B cell (primary cell): Measurements from ENCODE around the gene CORO1C. TPM values are rescaled to one million over a fixed set of nuclear protein-coding genes. Genes with fewer than 3 reads are reported as not detected.
A peak's percentile ranks its signal among the peaks of the same experiment; 100 is the strongest.

ENCODE experiments used
- ATAC-seq: fragments of 200-7000 bp; cut with Tn5 transposase; one replicate; pipeline ENCODE4 v1.10.0; 2021; ENCODE audit warnings: low read depth, mild to moderate bottlenecking, moderate number of reproducible peaks, moderate library complexity
- CTCF ChIA-PET: fragments of 350-600 bp; sonication (Branson Sonifier 250); formaldehyde crosslinking; loops from one replicate; lab custom pipeline; 2021; ENCODE audit warnings: antibody characterized with exemption, inconsistent platforms; lab: Charles Lee
- POLR2A ChIA-PET: fragments of 350-600 bp; sonication (Branson Sonifier 250); formaldehyde crosslinking; loops from one replicate; lab custom pipeline; 2021; ENCODE audit warnings: antibody characterized with exemption; lab: Charles Lee
- DNase-seq: peaks from one replicate; pipeline ENCODE4 v3.0.0; 2013
- H2AFZ ChIP-seq: 2 replicates; pipeline ENCODE4 v1.6.1; 2012; ENCODE audit warnings: mild to moderate bottlenecking, low read depth, low read length; ENCODE audit not compliant: insufficient read depth, poor library complexity, severe bottlenecking
- H3K27ac ChIP-seq, 2 donors: 1 replicate in 1 of 2; 2 replicates in 1 of 2; pipeline ENCODE4 v1.5.1; 2012 to 2013; ENCODE audit warnings: low read length in 2 of 2, mild to moderate bottlenecking in 2 of 2, moderate library complexity in 1 of 2
- H3K27me3 ChIP-seq, 4 experiments: fragments of 200-600 bp in 1 of 4; sonication (generic) in 1 of 4; replicated peaks in 1 of 4; 1 replicate in 2 of 4; 2 replicates in 2 of 4; pipeline versions ENCODE4 v1.6.1 to v1.7.0; 2013 to 2016; ENCODE audit warnings: low read length in 3 of 4, mild to moderate bottlenecking in 2 of 4, mixed read lengths in 1 of 4, moderate library complexity in 1 of 4; ENCODE audit not compliant: insufficient read depth in 4 of 4, control insufficient read depth in 3 of 4; ENCODE audit errors: control extremely low read depth in 1 of 4
- H3K36me3 ChIP-seq, 2 experiments: replicated peaks in 1 of 2; 1 replicate in 1 of 2; 2 replicates in 1 of 2; pipeline versions ENCODE4 v1.6.1 to v1.7.1; 2013; ENCODE audit warnings: low read length in 1 of 2; ENCODE audit not compliant: insufficient read depth in 2 of 2, control insufficient read depth in 1 of 2; ENCODE audit errors: control extremely low read depth in 1 of 2, extremely low read depth in 1 of 2
- H3K4me1 ChIP-seq, 2 donors: fragments of 200-600 bp in 1 of 2; sonication (generic) in 1 of 2; 1 replicate in 1 of 2; 2 replicates in 1 of 2; pipeline versions ENCODE4 v1.5.1 to v1.6.1; 2013 to 2017; ENCODE audit warnings: low read length in 2 of 2; ENCODE audit not compliant: control insufficient read depth in 2 of 2, insufficient read depth in 2 of 2
- H3K4me2 ChIP-seq: replicated peaks from 2 replicates; pipeline ENCODE3; 2012; ENCODE audit warnings: mild to moderate bottlenecking, low read depth, low read length; ENCODE audit not compliant: poor library complexity, severe bottlenecking
- H3K4me3 ChIP-seq, 5 experiments: fragments of 200-600 bp in 1 of 5; sonication (generic) in 1 of 5; 1 replicate in 3 of 5; 2 replicates in 2 of 5; pipeline versions ENCODE4 v1.5.1 to v1.7.0; 2011 to 2016; ENCODE audit warnings: low read length in 4 of 5, mild to moderate bottlenecking in 4 of 5, low read depth in 2 of 5, control low read depth in 1 of 5, moderate library complexity in 1 of 5; ENCODE audit not compliant: insufficient read depth in 1 of 5; ENCODE audit errors: control extremely low read depth in 1 of 5, extremely low read depth in 1 of 5
- H3K79me2 ChIP-seq: fragments of 200-600 bp; sonication (generic); one replicate; pipeline ENCODE4 v1.6.0; 2016; ENCODE audit warnings: low read length; ENCODE audit not compliant: control insufficient read depth, insufficient read depth
- H3K9ac ChIP-seq: fragments of 200-600 bp; sonication (generic); 2 replicates; pipeline ENCODE4 v1.6.1; 2017; ENCODE audit warnings: mild to moderate bottlenecking, low read length, moderate library complexity
- H3K9me3 ChIP-seq, 3 donors: one replicate each; pipeline versions ENCODE4 v1.6.1 to v1.7.1; 2013; ENCODE audit warnings: low read length in 2 of 3; ENCODE audit not compliant: control insufficient read depth in 2 of 3, insufficient read depth in 1 of 3; ENCODE audit errors: control extremely low read depth in 1 of 3
- H4K20me1 ChIP-seq: 2 replicates; pipeline ENCODE4 v1.6.0; 2012; ENCODE audit warnings: mild to moderate bottlenecking, low read length; ENCODE audit not compliant: insufficient read depth, control insufficient read depth, poor library complexity, severe bottlenecking
- H3K27ac Mint-ChIP-seq: one replicate; pipeline ENCODE4 v1.8.0; 2021; ENCODE audit warnings: mixed read lengths
- H3K27me3 Mint-ChIP-seq: one replicate; pipeline ENCODE4 v1.8.0; 2021; ENCODE audit warnings: mixed read lengths
- H3K4me1 Mint-ChIP-seq: one replicate; pipeline ENCODE4 v1.8.0; 2021; ENCODE audit warnings: mixed read lengths
- H3K4me3 Mint-ChIP-seq: one replicate; pipeline ENCODE4 v1.8.0; 2021; ENCODE audit warnings: mixed read lengths
- H3K9me3 Mint-ChIP-seq: one replicate; pipeline ENCODE4 v1.8.0; 2022; ENCODE audit warnings: mixed read lengths; ENCODE audit not compliant: insufficient read depth
- CTCF ChIP-seq: fragments of 200-600 bp; IDR thresholded peaks from one replicate; pipeline ENCODE4 v1.8.0; 2022; ENCODE audit warnings: antibody characterized with exemption, mild to moderate bottlenecking
- EZH2 ChIP-seq: IDR thresholded peaks from 2 replicates; pipeline ENCODE4 v1.6.1; 2012; ENCODE audit warnings: borderline replicate concordance, low read depth, mild to moderate bottlenecking, moderate library complexity, low read length; ENCODE audit not compliant: insufficient read depth, poor library complexity, severe bottlenecking
- WGBS: methylation state at CpG from one replicate; pipeline ENCODE4 v1.1.5; 2013; ENCODE audit warnings: missing lambda C conversion rate; ENCODE audit not compliant: insufficient coverage; 5-methylcytosine and 5-hydroxymethylcytosine counted together
- intact Hi-C: fragments of 100-400 bp; cut with micrococcal nuclease; formaldehyde crosslinking; loops from one replicate; pipeline ENCODE4 v1.10.0; 2022
- polyA plus RNA-seq: library from polyadenylated mRNA; depleted of rRNA; stranded (reverse); fragments of >200 nt; gene quantifications from 2 replicates; pipeline ENCODE4 v1.2.3, GENCODE V29; 2012
- total RNA-seq, 2 donors: library from RNA; stranded (reverse); fragments of 120-200 nt in 1 of 2; gene quantifications; 1 replicate in 1 of 2; 2 replicates in 1 of 2; pipeline versions ENCODE4 v1.2.3 to v1.2.4, GENCODE V29; 2013 to 2022

The CORO1C gene
- total and polyA plus RNA-seq, 2 donors (not counting 1 experiment from before 2014, with no cell fraction given) = 19.2 to 68.0 TPM

DNA sequence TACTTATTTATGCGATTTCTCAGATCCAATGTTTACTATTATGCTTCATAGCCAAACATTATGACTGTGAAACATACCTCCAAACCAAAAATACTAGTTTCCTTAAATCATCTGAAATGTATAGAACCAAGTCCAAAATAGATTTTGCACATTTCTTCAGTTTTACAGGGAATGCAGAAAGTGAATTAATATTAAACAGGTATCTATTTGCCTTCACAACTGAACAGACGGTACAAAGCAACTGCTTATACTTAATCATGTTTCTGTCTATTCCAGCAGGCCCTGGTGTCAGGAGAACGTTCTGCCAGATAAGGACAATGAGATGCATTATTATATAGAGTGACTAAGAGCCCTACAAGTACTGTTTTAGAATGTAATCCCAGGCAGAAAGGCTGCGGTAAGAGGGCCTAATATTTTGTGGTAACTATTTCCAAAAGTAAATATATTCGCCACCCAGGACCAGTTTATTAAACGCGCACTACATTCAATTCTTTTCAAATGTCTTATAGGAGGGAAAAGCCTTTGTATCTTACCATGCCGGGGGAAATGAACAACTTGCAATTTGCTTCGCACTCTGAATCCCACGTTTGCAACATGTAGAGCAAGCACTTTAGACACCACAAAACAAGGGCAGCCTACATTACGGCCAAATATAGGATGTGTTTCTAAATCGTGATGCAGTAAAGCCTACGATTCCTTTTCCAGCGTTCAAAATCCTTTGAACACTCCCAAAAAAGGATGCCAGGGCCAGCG lies 1.5 kb downstream of the CORO1C start:
- Histone ChIP-seq H3K27me3 (no peaks in the 10 kb centered on the region), H3K36me3 (no peaks in the 10 kb centered on the region), H3K9me3 (peaks cover 0 to 3% (median 0%) of the 10 kb centered on the region in 3 donors), H3K9ac (peak overlapping the region; percentile 84), H3K4me2 (peak overlapping the region; percentile 96), H3K27ac (peak overlapping the region; percentile 53 to 78), H3K4me3 (peak overlapping the region; percentile 24 to 92 (median 84)), H2AFZ (peak overlapping the region; percentile 85), H3K79me2 (peaks cover 45% of the 10 kb centered on the region), H3K4me1 (peaks cover 12 to 16% of the 10 kb centered on the region in 2 donors), H4K20me1 (peaks cover 14% of the 10 kb centered on the region)
- ChIA-PET POLR2A (interaction anchor here (0.6 to 1.5 kb wide), 6 partner anchors 15 to 171 kb away, joined by 3 to 7 read pairs (median 6); partner anchors contain the start of gene SELPLG), CTCF (interaction anchor here (0.7 to 1.4 kb wide), 7 partner anchors 18 to 112 kb away, joined by 3 to 6 read pairs (median 4); partner anchors contain the start of gene SELPLG)
- no peak for ATAC-seq
- Mint-ChIP-seq H3K27ac (peak overlapping the region; percentile 85), H3K9me3 (no peaks in the 10 kb centered on the region), H3K4me3 (peak overlapping the region; percentile 99), H3K27me3 (no peaks in the 10 kb centered on the region), H3K4me1 (peaks cover 59% of the 10 kb centered on the region)
- DNase-seq = no peak
- TF ChIP-seq EZH2 (no peak), CTCF (no peak)
- intact Hi-C loops = loop anchor here (1.0 to 5.0 kb wide), 8 partner anchors 15 to 363 kb away; partner anchors contain the start of genes ALKBH2, SSH1 and USP30
- 21% methylated on average over 7 of the region's 15 CpGs for WGBS
